Measurements from ENCODE around the gene FAIM.
A peak's percentile ranks its signal among the peaks of the same experiment; 100 is the strongest.
"Not testable (repeated sequence)": the region's sequence is repeated elsewhere in the genome, so short reads cannot be mapped to it uniquely, and the experiment has no call there.

The FAIM gene

GRCh38 chr3:138608322-138609135, at the start of gene FAIM:
Gene FAIM, plus strand, starts transcription at chr3:138608771. Its CDS starts 10,956 bp downstream, at chr3:138619727.
- intact Hi-C loops (cut with DNase I), result no loop called here
- DNase-seq, result peak; percentile 47 to 95 (median 68)

- intact Hi-C loops (cut with DNase I), result no loop called here
- no peak for DNase-seq
Observed at GRCh38 chr3:138559134-138559533, 49.4 kb upstream of the FAIM start.

- DNase-seq, result no peak
- intact Hi-C loops (cut with DNase I), result no loop called here
Observed at GRCh38 chr3:138560501-138560900, 48.1 kb upstream of the FAIM start.

- intact Hi-C loops (cut with DNase I); DNase-seq: not testable (repeated sequence)
Observed at GRCh38 chr3:138562902-138563301, 45.7 kb upstream of the FAIM start.

GRCh38 chr3:138566293-138566692, 42.3 kb upstream of the FAIM start:
- DNase-seq; intact Hi-C loops (cut with DNase I): not testable (repeated sequence)

- intact Hi-C loops (cut with DNase I), result no loop called here
- no peak for DNase-seq
Observed at GRCh38 chr3:138567403-138567802, 41.2 kb upstream of the FAIM start.

- no peak for DNase-seq
- intact Hi-C loops (cut with DNase I), result no loop called here
Observed at GRCh38 chr3:138569090-138569489, 39.5 kb upstream of the FAIM start.

GRCh38 chr3:138569624-138570023, 38.9 kb upstream of the FAIM start:
- intact Hi-C loops (cut with DNase I); DNase-seq: not testable (repeated sequence)

GRCh38 chr3:138573138-138573537, 35.4 kb upstream of the FAIM start:
- intact Hi-C loops (cut with DNase I), result no loop called here
- no peak for DNase-seq

- no peak for DNase-seq
- intact Hi-C loops (cut with DNase I), result no loop called here
Observed at GRCh38 chr3:138578141-138578540, 30.4 kb upstream of the FAIM start.

- no peak for DNase-seq
- intact Hi-C loops (cut with DNase I), result no loop called here
Observed at GRCh38 chr3:138578961-138579574, 29.5 kb upstream of the FAIM start.

- intact Hi-C loops (cut with DNase I), result no loop called here
- DNase-seq, result no peak
Observed at GRCh38 chr3:138587374-138587773, 21.2 kb upstream of the FAIM start.

- intact Hi-C loops (cut with DNase I), result no loop called here
- no peak for DNase-seq
Observed at GRCh38 chr3:138588445-138588844, 20.1 kb upstream of the FAIM start.

GRCh38 chr3:138591392-138591791, 17.2 kb upstream of the FAIM start:
- intact Hi-C loops (cut with DNase I), result loop anchor here (10.0 kb wide), 1 partner anchor 243 kb away; the partner anchor contains the start of gene PIK3CB
- no peak for DNase-seq

GRCh38 chr3:138593488-138594149, 15.0 kb upstream of the FAIM start:
- intact Hi-C loops (cut with DNase I), result loop anchor here (1.0 to 10.0 kb wide), 2 partner anchors 241 to 323 kb away; partner anchors contain the start of gene PIK3CB
- DNase-seq, result no peak

- intact Hi-C loops (cut with DNase I), result loop anchor here (1.0 to 10.0 kb wide), 2 partner anchors 240 to 322 kb away; partner anchors contain the start of gene PIK3CB
- peak; percentile 80 to 98 (median 91) for DNase-seq
Observed at GRCh38 chr3:138594150-138594934, 14.2 kb upstream of the FAIM start, which contains the start of gene CEP70. Gene CEP70, minus strand, starts transcription at chr3:138594260. Its CDS starts 21,333 bp downstream, at chr3:138572927.

GRCh38 chr3:138594935-138595610, 13.5 kb upstream of the FAIM start:
- intact Hi-C loops (cut with DNase I), result loop anchor here (1.0 to 10.0 kb wide), 2 partner anchors 240 to 321 kb away; partner anchors contain the start of gene PIK3CB
- no peak for DNase-seq

- DNase-seq, result not testable (repeated sequence)
- intact Hi-C loops (cut with DNase I), result loop anchor here (10.0 kb wide), 1 partner anchor 237 kb away; the partner anchor contains the start of gene PIK3CB
Observed at GRCh38 chr3:138597186-138597976, 11.2 kb upstream of the FAIM start.

- intact Hi-C loops (cut with DNase I), result loop anchor here (10.0 kb wide), 1 partner anchor 236 kb away; the partner anchor contains the start of gene PIK3CB
- DNase-seq, result no peak
Observed at GRCh38 chr3:138598534-138598933, 10.0 kb upstream of the FAIM start.

Measured in posterior cingulate gyrus (tissue), 11 donors.